GM21619 (cell line): ENCODE results near the gene FXYD7.
"Not testable (repeated sequence)": the region's sequence is repeated elsewhere in the genome, so short reads cannot be mapped to it uniquely, and the experiment has no call there.

Source experiments
- ATAC-seq: cut with Tn5 transposase; IDR thresholded peaks from one replicate; pipeline ENCODE4 v1.9.1; 2021; ENCODE audit not compliant: unreplicated experiment

Gene FXYD7

DNA sequence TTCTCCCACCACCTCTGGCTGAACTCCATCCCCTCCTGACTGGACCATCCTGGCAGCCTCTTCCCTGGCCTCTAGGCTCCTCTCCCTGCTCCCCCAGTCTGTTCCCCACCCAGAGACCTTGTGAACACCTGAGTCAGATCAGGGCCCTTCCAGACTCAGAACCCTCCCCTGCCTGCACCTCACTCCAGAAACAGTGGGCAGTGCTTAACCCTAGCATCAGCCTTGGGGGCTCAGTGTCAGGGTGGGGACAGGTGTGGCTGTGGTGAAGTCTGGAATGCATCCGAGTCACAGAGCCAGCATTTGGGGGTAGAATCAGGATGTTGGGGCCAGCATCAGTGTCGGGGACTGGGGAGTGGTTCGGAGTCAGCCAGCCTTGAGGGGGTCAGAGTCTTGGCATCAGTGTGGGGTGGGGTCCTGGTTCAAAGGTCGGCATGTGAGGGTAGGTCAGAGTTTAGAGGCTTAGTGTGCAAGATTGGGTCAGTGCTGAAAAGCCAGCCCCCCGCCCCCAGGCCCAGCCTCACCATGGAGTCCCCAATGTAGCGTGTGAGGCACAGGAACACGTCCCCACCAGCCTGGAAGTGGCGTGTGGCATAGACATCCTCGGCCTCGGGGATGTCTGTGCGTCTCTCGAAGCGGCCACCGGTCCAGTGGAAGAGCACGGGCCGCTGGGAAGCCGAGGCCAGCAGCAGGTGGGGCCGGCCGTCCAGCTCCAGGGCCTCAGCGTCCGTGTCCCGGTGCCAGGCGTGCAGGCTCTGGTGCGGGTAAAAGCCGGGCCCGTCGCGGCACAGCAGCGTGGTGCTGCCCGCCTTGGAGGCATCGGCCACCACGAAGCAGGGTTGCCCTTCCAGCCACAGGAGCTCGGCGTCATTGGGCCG lies 17.1 kb upstream of the FXYD7 start:
- no peak for ATAC-seq

DNA sequence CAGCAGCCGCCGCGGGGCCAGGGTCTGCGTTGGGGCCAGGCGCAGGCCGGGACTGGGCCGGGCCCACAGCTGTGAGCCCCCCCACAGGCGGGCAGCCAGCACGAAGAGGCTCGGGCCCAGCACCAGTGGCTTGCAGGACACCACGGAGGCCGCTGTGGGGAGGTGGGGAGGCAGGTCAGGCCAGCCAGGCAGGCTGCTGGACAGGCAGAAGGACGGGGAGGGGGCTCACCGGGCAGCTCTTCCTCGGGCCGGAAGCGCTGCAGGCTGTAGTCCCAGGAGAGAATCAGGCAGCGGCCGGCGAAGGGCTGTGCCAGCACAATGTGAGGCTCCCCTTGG lies 16.5 kb upstream of the FXYD7 start:
- no peak for ATAC-seq

DNA sequence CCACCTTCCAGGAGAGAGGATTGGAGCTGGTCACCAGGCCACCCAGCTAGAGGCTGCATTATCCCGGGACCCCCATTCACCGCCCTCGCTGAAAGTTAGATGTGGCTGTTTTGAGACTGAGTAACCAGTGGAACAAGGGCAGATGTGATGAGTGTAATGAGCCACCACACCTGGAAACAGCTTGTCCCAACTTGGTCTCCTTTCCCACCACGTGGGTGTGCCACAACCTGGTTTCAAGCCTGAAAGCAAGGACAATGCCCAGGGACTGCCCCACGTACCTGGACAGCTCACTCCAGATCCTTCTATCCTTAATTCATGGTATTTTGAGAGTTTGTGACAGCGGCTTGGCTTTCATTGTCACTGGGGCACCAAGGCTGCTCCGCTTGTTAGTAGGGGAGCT lies 15.2 kb upstream of the FXYD7 start:
- no peak for ATAC-seq

DNA sequence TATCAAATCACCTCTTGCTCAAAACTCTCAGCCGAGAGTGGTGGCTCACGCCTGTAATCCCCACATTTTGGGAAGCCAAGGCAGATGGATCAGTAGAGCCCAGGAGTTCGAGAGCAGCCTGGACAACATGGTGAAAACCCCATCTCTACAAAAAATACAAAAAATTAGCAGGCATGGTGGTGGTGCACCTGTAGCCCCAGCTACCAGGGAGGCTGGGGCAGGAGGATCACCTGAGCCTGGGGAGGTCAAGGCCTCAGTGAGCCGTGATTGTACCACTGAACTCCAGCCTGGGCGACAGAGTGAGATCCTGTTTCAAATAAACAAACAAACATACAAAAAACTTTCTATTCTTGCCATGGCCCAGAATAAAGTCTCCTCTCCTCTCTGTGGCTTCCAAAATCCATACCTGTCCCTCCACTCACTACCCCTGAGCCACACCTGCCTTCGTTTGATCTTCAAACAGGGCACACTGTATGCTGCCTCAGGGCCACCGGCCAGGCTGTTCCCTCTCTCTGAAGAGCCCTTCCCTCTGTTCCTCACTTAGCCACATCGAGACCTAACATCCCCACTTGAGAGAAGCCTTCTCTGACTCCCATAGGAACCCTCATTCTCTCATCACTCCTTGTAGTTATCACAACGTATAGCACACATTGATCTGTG lies 14.5 kb upstream of the FXYD7 start:
- no peak for ATAC-seq

DNA sequence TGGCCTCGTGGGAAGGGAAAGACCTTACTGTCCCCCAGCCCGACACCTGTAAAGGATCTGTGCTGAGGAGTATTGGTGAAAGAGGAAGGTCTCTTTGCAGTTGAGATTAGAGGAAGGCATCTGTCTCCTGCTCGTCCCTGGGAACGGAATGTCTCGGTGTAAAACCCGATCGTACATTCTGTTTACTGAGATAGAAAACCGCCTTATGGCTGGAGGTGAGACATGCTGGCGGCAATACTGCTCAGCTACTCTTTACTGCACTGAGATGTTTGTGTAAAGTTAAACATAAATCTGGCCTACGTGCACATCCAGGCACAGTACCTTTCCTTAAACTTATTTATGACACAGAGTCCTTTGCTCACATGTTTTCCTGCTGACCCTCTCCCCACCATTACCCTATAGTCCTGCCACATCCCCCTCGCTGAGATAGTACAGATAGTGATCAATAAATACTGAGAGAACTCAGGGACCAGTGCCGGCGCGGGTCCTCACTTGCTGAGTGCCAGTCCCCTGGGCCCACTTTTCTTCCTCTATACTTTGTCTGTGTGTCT lies 13.3 kb upstream of the FXYD7 start:
- ATAC-seq: not testable (repeated sequence)

DNA sequence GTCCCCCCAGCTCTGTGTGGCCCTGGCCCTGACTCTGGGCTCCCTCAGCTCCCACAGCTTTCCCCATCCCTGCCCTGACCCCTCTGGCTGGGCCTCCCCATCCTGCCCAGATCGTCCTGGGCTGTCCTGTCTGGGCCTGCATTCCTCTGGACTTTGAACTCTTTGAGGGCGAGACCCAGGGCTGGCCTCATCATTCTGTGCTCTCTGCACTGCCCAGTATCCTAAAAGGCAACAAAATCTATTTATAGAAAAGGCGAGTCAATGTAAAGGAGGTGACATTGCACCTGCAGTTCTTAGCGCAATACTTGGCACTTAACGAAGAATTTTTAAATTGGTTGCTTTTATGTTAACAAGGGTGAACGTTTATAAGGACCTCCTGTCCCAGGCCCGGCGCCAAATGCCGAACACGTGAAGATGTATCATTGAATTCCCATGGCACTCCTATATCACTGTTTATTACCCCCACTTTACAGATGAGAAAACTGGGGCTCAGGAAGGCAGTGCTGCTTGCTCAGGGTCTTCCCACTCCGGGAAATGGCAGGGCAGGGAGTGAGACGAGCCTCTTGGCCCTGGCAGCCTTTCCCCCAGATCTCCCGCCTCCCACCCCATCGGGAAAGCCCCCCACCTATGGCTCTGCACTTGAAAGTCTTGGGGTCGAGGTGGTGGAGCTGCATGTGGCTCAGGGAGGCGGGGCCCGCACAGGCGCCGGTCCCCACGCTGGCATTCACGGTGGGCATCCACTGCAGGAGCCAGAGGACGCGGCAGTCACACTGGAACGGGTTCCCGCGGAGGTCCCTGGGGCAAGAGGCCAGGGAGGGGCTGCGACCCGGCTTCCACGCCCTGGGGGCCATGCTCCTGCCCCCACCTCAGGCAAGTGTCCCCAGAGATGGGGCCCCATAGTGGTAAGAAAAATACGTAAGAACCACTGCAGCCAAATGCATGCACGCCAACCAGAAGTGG lies 12.0 kb upstream of the FXYD7 start:
- ATAC-seq: no peak

DNA sequence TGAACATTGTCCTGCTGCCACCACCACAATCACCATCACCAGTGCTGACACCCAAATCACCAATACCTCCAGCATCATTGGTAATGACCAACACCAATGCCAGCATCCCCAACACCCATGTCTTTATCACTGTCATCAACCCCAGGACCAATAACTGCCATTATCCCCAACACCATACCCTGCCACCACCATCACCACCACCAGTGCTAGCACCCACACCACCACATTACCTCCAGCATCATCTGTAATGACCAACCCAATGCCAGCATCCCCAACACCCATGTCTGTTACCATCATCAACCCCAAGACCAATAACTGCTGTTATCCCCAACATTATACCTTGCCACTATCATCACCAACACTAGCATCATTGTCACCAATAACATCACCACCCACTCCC lies 10.8 kb upstream of the FXYD7 start:
- ATAC-seq: no peak

DNA sequence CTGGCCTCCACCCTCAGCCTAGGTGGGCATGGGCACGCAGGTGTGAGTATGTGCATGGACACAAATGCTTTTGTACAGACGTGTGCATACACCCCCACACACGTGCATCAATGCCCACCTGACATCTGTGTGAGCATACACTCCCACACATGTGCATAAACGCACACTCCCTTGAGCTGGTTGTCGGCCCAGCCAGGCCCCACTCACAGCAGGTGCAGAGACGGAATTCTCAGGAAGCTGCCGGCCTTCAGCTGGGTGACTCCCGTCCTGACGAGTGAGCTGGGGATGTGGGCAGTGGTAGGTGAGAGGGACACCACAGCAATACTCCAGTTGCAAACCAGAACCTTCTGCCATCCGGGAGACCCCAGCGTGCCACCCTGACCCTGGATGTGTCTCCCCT lies 9.2 kb upstream of the FXYD7 start:
- no peak for ATAC-seq

DNA sequence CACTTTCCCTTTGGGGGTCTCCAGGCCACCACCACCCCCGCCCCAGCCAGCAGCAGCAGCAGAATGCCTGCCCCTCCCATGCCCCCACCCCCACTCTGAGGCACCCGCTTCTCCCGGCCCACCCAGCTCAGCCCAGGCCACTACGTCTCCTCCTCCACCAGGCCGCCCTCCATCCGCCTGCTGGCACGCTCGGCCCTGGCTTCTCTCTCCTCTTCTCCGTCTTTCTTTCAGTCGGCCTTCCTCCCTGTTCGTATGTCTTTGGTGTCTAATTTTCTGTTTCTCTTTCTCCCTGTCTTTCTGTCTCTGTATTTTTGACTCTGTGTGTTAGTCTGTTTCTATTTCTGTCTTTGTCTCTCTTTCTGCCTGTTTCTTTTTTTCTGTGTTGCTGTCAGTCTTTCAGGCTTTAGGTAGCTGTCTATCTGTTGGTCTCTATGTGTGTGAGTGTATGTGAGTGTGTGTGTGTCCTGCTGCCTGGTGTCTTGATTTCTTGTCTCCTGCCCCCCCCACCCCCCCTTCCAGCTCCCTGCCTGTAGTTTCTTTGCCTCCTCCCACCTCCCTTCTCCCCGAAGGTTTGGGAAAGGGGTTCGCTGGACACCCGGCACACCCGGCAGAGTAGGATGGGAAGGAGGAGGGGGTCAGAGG lies 8.3 kb upstream of the FXYD7 start, which contains the start of gene LGI4:
Gene LGI4, minus strand, starts transcription at position 459 of the 642 bp plus-strand sequence. Its CDS starts 379 bp downstream, at position 80.
- ATAC-seq: no peak

DNA sequence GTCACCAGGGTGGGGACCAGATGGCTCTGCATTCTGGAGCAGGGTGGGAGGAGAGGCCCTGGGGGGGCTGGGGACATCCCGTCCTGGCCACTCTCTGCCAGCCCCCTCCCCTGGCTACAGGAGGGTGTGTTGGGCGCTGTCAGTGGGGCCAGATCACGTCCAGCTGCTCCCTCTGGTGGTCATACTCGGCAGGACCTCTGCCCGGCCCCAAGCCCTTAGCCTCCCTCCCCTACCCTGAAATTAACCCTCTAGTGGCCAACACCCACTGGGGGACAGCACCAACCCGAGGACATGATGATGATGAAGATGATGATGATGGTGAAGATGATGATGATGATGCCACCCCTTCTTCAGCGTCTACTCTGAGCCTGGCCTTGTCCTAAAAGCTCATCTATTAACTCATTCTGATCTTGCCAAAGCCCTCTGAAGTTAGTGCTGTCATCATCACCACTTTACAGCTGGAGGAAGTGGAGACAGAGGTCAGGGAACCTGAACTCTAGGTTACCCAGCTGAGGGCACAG lies 7.6 kb upstream of the FXYD7 start:
- no peak for ATAC-seq

DNA sequence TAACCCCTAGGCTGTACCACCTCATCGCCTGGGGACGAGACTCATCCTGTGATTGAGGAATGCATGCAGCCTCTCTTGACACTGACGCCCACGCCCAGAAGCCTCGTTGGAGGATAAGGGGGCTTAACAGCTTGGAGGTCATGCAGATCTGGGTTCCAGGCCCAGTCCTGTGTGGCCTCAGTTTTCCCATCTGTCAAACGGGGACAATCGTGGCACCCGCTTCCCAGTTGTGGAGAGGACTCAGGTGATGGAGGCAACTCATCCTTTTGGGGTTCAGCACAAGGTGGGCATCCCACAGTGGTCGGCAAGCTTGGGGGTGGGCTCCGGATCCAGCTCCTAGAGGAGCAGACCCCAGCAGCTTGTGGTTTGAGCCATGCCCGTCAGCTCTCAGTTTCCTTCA lies 6.8 kb upstream of the FXYD7 start:
- no peak for ATAC-seq

DNA sequence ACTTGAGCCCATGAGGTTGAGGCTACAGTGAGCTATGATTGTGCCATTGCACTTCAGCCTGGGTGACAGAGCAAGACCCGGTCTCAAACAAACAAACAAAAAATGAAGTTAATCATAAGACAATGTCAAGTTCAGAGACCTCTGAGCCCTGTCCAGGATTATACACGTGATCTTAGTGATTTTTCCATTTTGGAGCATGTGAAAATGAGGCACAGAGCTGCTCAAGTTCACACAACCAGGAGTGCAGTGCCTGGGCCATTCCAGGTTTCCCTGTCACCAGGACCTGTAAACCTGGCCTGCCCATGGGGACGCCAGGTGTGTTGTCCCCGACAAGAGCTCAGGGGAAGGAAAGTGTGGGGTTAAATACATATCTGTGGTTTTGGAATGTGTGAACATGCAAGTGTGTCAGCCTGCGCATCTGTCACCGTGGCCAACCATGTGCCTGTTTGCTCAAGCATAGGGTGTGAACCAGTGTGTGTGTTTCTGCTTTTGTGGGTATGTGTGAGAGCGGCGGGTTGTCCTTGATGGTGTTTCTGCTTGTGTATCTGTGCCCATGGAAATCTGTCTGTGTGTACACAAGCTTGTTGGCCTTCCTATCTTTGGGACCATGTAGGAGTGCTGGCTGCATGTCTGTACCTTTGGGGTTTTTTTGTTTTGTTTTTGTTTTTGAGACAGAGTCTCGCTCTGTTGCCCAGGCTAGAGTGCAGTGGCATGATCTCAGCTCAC lies 5.9 kb upstream of the FXYD7 start:
- no peak for ATAC-seq

DNA sequence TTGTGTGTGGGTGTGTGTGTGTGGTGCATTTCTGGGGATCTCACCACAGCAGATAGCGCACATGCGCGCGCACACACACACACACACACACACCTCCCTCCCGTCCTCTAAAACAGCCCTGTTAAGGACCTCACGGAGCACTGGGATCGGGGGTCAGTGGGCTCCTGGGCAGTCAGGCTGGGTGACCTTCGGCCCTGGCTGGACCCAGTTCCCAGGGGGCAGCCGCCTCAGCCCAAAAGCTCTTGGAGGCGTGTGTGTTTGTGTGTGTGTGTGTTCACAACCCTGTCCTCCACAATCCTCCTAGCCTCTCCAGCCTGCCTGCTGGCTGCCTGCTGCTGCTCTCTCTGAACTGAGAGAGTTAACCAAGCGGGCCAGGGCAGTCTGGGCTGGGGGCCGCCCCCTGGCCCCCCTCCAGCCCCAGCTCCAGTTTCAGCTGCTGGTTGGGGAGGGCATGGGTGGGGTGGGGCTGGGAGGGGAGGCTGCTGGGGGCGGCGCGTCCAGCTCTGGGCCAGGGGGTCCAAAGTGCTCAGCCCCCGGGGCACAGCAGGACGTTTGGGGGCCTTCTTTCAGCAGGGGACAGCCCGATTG lies 4.7 kb upstream of the FXYD7 start, which contains the start of gene FXYD1:
Gene FXYD1, plus strand, starts transcription at position 520 of the 588 bp plus-strand sequence. CDS start 1,256 bp downstream, outside the sequence.
- ATAC-seq: no peak

DNA sequence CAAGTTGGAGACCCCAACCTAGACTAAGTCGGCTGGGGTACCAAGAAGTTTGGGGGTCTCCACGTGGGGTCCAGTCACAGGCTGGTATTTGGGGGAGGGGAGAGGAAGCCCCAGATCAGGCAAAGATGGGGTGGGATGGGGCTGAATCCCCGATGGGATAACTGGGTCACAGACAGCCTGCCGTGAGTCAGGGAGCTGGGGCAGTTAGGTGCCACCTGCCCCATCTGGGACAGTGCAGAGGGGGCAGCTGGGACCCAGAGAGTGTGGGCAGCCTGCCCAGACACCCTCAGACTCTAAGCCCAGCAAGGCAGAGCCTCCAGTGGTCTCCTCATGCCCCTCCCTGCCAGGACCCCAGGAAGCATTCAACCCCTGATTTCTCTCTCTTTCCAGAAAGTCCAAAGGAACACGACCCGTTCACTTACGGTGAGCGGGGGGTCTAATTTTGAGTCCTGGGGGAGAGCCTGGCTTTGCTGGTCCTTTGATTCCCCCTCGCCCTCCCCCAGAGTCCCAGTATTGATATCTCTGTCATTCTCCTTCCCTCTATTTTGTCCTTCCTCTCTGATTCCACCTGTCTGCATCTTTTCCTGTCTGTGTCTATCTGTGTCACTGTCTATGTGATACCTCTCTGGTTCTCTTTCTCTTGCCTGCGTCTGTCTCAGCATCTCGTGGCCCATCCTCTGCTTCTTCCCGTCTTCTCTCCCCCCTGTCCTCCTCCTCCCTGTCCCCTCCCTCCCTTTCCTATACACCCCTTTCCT lies 2.7 kb upstream of the FXYD7 start:
- no peak for ATAC-seq

DNA sequence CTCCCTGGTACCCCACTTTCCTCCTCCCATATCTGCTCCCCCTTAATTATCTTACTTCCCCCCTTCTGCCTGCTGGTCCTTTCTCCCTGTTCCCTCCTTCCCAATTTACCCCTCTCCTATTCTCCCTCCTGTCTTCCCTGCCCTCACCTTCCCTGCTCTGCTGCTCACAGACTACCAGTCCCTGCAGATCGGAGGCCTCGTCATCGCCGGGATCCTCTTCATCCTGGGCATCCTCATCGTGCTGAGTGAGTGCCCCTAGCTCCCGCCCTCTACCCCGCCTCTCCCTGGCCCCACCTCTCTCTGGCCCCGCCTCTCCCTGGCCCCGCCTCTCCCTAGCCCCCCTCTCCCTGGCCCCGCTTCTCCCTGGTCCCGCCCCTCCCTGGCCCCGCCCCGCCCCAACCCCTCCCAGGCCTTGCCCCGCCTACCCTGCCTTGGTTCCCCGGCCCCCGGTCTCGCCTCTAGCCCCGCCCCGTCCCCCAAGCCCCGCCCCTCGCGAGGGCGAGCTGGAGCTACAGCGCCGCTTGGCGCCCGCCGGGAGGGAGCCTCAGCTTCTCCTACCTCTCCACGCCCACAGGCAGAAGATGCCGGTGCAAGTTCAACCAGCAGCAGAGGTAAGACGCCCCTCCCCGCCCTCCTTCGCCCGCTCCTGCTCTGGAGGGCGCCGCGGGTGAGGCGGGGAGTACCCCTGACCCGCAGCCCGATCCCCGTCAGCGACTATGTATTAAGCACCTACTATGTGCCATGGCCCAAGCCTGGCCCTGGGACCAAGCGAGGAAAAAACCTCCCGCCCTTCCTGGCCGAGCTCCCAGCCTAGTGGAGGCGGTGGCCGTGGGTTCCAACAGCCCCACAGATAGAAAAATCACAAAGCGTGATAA lies 1.9 kb upstream of the FXYD7 start:
- ATAC-seq: peak; percentile 56

DNA sequence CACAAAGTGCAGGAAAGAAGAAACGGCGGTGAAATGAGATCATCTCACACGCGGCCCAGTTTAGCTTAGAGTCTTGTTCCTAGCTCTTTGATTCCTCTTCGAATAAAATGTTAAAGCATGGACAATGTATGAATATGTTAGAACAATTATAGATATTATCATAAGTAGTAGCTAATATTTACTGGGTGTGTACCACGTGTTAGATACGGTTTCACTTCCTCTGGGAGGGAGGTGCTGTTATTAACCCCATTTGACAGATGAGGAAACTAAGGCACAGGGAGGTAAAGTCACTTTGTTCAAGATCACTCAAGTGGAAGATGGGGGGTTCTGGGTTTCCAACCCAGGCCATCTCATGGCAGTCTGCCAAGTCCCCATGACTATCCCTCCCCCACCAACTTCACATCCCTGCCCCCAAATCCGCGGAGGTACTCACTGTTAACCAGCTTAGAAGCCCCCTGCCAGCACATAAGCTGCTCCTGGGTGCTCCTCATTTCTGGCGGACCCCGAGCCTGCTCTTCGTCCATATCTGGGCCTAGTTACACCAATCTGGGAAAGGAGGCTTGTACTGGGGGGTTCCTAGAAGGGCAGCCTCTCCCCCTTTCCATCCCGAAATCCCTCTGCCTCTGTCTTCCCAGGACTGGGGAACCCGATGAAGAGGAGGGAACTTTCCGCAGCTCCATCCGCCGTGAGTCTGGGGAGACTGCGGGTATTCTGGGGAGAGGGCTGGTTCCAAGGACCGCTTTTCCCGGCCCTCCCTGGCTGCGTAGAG lies 1.0 kb upstream of the FXYD7 start:
- no peak for ATAC-seq
